GM21786 (cell line): Measurements from ENCODE around the gene MED12L.
"Not testable (repeated sequence)": the region's sequence is repeated elsewhere in the genome, so short reads cannot be mapped to it uniquely, and the experiment has no call there.

Source experiments
- ATAC-seq: cut with Tn5 transposase; IDR thresholded peaks from one replicate; pipeline ENCODE4 v1.9.1; 2021; ENCODE audit not compliant: unreplicated experiment

Gene MED12L

GRCh38 chr3:151351648-151352047 lies 266.2 kb downstream of the MED12L start:
- ATAC-seq = peak; percentile 5

- no peak for ATAC-seq
Observed at GRCh38 chr3:151356794-151357462, 271.5 kb downstream of the MED12L start.

- no peak for ATAC-seq
Observed at GRCh38 chr3:151357463-151357850, 272.0 kb downstream of the MED12L start.

GRCh38 chr3:151362751-151363174 lies 277.3 kb downstream of the MED12L start:
- ATAC-seq = no peak

GRCh38 chr3:151366993-151367392 lies 281.5 kb downstream of the MED12L start:
- no peak for ATAC-seq

- ATAC-seq = no peak
Observed at GRCh38 chr3:151367448-151367847, 282.0 kb downstream of the MED12L start.

GRCh38 chr3:151371526-151371925 lies 286.1 kb downstream of the MED12L start:
- no peak for ATAC-seq

GRCh38 chr3:151372063-151372820 lies 286.8 kb downstream of the MED12L start:
- ATAC-seq = no peak

- ATAC-seq = peak; percentile 43
Observed at GRCh38 chr3:151377768-151378385, 292.4 kb downstream of the MED12L start.

GRCh38 chr3:151379083-151379734 lies 293.7 kb downstream of the MED12L start:
- ATAC-seq = peak; percentile 31

- ATAC-seq = peak; percentile 39
Observed at GRCh38 chr3:151382671-151383070, 297.2 kb downstream of the MED12L start.

- ATAC-seq = no peak
Observed at GRCh38 chr3:151383111-151383510, 297.6 kb downstream of the MED12L start.

- peak; percentile 52 for ATAC-seq
Observed at GRCh38 chr3:151383956-151384355, 298.5 kb downstream of the MED12L start.

- ATAC-seq = peak; percentile 37
Observed at GRCh38 chr3:151384741-151385174, 299.3 kb downstream of the MED12L start, which contains the start of gene P2RY12. P2RY12 (minus strand) TSS chr3:151384753; CDS start chr3:151338845, 45,908 bp downstream.

GRCh38 chr3:151386056-151386455 lies 300.6 kb downstream of the MED12L start:
- ATAC-seq = no peak

- no peak for ATAC-seq
Observed at GRCh38 chr3:151387432-151387831, 302.0 kb downstream of the MED12L start.

GRCh38 chr3:151387842-151388241 lies 302.4 kb downstream of the MED12L start:
- ATAC-seq = no peak

GRCh38 chr3:151391720-151392119 lies 306.3 kb downstream of the MED12L start:
- ATAC-seq = no peak

GRCh38 chr3:151392191-151392590 lies 306.7 kb downstream of the MED12L start:
- ATAC-seq = not testable (repeated sequence)

GRCh38 chr3:151393146-151393830 lies 307.8 kb downstream of the MED12L start:
- no peak for ATAC-seq

GRCh38 chr3:151393941-151394340 lies 308.5 kb downstream of the MED12L start:
- ATAC-seq = no peak
